Erythroblast (primary cell): Measurements from ENCODE around the gene SPACA7.

Experiments used
- GATA1 ChIP-seq: IDR thresholded peaks from 2 replicates; pipeline ENCODE4 v1.6.1; 2011; ENCODE audit warnings: low read depth, mild to moderate bottlenecking, control low read depth, low read length, moderate library complexity
- POLR2A ChIP-seq: IDR thresholded peaks from 2 replicates; pipeline ENCODE4 v1.6.1; 2011; ENCODE audit warnings: mild to moderate bottlenecking, low read length

GRCh38 chr13:112467236-112467635, 91.1 kb downstream of the SPACA7 start:
- no peak for TF ChIP-seq POLR2A
- TF ChIP-seq GATA1, result no peak
